ENCODE results near the gene MAPK10.

The MAPK10 gene

DNA sequence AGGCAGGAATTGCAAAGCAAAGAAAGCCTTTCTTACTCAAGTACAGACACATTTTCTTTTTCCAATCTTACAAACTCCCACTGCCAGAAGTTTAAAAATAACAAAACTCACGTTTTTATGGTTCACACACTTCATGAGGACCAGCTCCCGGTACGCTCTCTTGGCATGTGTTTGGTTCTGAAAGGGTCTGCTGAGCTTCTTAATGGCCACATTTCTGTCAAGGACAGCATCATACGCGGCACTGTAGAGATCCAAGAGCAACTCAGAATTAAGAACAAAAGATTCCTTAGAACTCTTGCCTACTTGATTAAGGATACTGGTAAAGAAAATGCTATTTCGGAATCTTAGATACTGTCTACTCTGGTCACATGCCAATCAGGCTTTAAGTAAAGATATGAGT lies 252.7 kb downstream of the MAPK10 start:
- no peak for TF ChIP-seq CTCF (IDR thresholded peaks at IDR 0.05; ENCODE audit: extremely low read depth, missing control alignments)
- DNase-seq (ENCODE audit: low spot score) = no peak

DNA sequence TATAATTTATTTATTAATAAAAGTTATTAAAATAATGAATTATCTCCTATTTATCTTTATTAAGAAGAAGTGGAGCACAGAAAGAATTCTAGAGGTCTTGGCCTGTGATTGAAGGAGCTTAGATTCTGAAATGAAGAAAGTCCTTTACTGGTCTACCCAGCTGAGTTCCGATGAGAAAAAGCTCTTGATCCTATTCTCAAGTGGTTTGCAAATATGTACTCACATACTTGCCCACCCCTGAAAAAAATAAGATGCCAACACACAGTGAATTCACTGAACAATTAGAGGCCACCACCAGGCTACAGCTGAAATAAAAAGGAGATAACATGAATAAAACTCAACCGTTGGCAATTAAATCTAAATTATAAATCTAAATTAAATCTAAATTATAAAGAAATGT lies 253.4 kb downstream of the MAPK10 start:
- DNase-seq (ENCODE audit: low spot score) = no peak
- no peak for TF ChIP-seq CTCF (IDR thresholded peaks at IDR 0.05; ENCODE audit: extremely low read depth, missing control alignments)

- no peak for DNase-seq (ENCODE audit: low spot score)
Observed at GRCh38 chr4:86101841-86102240, 258.0 kb downstream of the MAPK10 start.

GRCh38 chr4:86101410-86101809 lies 258.4 kb downstream of the MAPK10 start:
- no peak for DNase-seq (ENCODE audit: low spot score)
- no peak for TF ChIP-seq CTCF (IDR thresholded peaks at IDR 0.05; ENCODE audit: extremely low read depth, missing control alignments)

More at GRCh38 chr4:86101841-86102240, 258.0 kb downstream of the MAPK10 start:
- no peak for TF ChIP-seq CTCF (IDR thresholded peaks at IDR 0.05; ENCODE audit: extremely low read depth, missing control alignments)

DNA sequence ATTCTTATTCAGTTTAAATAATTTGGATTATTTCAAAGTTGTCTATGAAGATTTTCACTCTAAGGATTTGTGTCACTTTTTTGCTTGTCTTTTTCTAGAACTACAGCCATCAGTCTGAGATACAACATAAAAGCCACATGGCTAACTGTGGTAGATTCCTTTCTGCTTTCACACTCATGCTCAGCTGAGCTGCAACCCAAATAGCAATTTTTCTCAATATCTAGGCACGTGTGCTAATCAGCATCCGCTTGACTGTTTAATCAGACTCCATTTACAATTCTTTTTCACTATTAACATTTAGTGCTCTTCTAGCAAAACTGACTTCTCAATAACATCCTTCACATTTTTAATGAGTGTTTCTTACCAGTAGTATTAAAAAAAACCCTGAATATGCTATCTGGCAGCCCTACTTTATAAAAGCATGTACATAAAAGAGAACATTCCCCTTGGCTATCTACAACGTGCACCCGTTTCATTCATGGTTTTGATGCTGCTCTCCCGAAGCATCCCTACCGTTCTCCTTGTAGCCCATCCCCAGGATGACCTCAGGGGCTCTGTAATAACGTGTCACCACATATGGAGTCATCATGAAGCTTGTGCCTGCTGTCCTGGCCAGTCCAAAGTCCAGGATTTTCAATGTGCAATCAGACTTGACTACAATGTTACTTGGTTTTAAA lies 259.2 kb downstream of the MAPK10 start:
- no peak for DNase-seq (ENCODE audit: low spot score)
- no peak for TF ChIP-seq CTCF (IDR thresholded peaks at IDR 0.05; ENCODE audit: extremely low read depth, missing control alignments)

DNA sequence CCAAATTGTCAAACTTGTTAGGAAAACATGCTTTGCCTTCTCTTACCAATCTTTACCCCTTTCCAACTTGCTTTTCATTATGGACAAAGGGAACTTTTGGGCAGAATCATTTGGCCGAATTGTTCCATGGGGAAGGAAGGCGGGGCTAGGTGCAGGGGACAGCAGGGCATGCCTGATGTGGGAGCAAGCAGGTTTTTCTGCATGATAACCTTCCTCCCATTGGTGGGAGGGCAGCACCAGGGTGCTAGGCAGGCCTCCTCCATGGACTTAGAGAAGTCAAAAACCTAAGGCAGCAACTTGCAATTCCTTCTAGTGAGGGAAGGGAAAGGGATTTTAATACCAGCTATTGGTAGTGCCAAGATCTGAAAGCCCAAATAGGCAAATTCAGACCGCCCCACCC lies 260.5 kb downstream of the MAPK10 start:
- no peak for DNase-seq (ENCODE audit: low spot score)
- no peak for TF ChIP-seq CTCF (IDR thresholded peaks at IDR 0.05; ENCODE audit: extremely low read depth, missing control alignments)

- no peak for DNase-seq (ENCODE audit: low spot score)
- no peak for TF ChIP-seq CTCF (IDR thresholded peaks at IDR 0.05; ENCODE audit: extremely low read depth, missing control alignments)
Observed at GRCh38 chr4:86098691-86099090, 261.2 kb downstream of the MAPK10 start.
